ENCODE data around the gene RMND1. TPM values are rescaled to one million over a fixed set of nuclear protein-coding genes. Genes with fewer than 3 reads are reported as not detected.

Gene RMND1
- total and polyA plus RNA-seq, 9 of the 15 experiments (the other 6 are each of a cell fraction or from before 2014, with no cell fraction given) = 26.9 to 47.8 (median 36.2) TPM

DNA sequence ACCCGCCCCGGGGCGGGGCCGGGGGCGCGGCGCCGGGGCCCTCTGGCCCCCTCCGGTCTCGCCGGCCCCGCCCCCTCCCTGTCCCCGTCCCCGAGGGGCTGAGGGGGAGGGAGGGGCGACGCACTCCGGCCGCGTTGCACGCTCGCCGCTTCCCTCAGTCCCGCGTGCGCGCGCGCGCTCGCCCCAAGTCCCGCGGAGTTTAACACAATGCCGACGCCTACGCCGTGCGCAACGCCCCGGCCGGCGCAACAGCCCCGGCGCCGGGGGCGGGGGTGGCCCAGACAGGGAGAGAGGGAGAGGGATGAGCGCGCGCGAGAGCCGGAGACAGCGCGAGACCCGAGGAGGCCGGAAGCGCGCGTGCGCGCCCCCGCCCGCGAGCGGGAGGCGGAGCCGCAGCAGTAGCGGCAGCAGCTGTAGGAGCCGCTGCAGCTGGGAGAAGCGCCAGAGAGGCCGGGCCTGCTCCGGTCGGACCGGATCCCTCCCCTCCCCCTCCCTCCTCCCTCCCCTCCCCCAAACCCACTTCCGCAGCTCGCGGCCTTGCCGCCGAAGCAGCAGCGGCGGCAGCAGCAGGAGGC is 61.6 kb downstream of the RMND1 start (continued):
- TF ChIP-seq, protein P1, sequence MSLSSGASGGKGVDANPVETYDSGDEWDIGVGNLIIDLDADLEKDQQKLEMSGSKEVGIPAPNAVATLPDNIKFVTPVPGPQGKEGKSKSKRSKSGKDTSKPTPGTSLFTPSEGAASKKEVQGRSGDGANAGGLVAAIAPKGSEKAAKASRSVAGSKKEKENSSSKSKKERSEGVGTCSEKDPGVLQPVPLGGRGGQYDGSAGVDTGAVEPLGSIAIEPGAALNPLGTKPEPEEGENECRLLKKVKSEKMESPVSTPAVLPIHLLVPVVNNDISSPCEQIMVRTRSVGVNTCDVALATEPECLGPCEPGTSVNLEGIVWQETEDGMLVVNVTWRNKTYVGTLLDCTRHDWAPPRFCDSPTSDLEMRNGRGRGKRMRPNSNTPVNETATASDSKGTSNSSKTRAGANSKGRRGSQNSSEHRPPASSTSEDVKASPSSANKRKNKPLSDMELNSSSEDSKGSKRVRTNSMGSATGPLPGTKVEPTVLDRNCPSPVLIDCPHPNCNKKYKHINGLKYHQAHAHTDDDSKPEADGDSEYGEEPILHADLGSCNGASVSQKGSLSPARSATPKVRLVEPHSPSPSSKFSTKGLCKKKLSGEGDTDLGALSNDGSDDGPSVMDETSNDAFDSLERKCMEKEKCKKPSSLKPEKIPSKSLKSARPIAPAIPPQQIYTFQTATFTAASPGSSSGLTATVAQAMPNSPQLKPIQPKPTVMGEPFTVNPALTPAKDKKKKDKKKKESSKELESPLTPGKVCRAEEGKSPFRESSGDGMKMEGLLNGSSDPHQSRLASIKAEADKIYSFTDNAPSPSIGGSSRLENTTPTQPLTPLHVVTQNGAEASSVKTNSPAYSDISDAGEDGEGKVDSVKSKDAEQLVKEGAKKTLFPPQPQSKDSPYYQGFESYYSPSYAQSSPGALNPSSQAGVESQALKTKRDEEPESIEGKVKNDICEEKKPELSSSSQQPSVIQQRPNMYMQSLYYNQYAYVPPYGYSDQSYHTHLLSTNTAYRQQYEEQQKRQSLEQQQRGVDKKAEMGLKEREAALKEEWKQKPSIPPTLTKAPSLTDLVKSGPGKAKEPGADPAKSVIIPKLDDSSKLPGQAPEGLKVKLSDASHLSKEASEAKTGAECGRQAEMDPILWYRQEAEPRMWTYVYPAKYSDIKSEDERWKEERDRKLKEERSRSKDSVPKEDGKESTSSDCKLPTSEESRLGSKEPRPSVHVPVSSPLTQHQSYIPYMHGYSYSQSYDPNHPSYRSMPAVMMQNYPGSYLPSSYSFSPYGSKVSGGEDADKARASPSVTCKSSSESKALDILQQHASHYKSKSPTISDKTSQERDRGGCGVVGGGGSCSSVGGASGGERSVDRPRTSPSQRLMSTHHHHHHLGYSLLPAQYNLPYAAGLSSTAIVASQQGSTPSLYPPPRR (CRISPR knock-in tag; IDR thresholded peaks at IDR 0.05; ENCODE audit: borderline replicate concordance) = no peak
- TF ChIP-seq U2AF2 (optimal IDR thresholded peaks at IDR 0.05; ENCODE audit: low read depth, low read length) (no peak), SP2 (IDR thresholded peaks at IDR 0.05; ENCODE audit: extremely low read depth, low read depth, low read length, poor library complexity, severe bottlenecking) (no peak), NCOA4 (IDR thresholded peaks at IDR 0.05; ENCODE audit: partially characterized antibody) (no peak), PRMT5 (CRISPR knock-in tag; IDR thresholded peaks at IDR 0.05) (no peak), SOX6 (IDR thresholded peaks at IDR 0.05) (peak; percentile 22), BCLAF1 (IDR thresholded peaks at IDR 0.05; ENCODE audit: borderline replicate concordance in 1 of 2, control insufficient read depth in 1 of 2, low read depth in 2 of 2, low read length in 1 of 2) (no peak), HNRNPL (IDR thresholded peaks at IDR 0.05; ENCODE audit: low read depth, low read length) (no peak), FOS (IDR thresholded peaks at IDR 0.05; ENCODE audit: extremely low read depth, insufficient read length) (no peak), ZNF444 (CRISPR knock-in tag; IDR thresholded peaks at IDR 0.05) (peak; percentile 90; the same call in 1 of the 2 replicates), ZNF644 (tag; IDR thresholded peaks at IDR 0.05; ENCODE audit: low read depth) (peak; percentile 8; the same call in 1 of the 2 replicates), ARID4B (CRISPR knock-in tag; IDR thresholded peaks at IDR 0.05) (no peak; the same call in 1 of the 2 replicates)
- TF ChIP-seq, protein P2, sequence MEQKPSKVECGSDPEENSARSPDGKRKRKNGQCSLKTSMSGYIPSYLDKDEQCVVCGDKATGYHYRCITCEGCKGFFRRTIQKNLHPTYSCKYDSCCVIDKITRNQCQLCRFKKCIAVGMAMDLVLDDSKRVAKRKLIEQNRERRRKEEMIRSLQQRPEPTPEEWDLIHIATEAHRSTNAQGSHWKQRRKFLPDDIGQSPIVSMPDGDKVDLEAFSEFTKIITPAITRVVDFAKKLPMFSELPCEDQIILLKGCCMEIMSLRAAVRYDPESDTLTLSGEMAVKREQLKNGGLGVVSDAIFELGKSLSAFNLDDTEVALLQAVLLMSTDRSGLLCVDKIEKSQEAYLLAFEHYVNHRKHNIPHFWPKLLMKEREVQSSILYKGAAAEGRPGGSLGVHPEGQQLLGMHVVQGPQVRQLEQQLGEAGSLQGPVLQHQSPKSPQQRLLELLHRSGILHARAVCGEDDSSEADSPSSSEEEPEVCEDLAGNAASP (IDR thresholded peaks at IDR 0.05) = no peak

Data from K562 (cell line).